ENCODE data around the gene ATP2B2.

Gene ATP2B2

GRCh38 chr3:10551821-10552630, 46.6 kb upstream of the ATP2B2 start:
- H3K9me3 ChIP-seq, result no peaks in the 10 kb centered on the region
- no peaks in the 10 kb centered on the region for H3K36me3 ChIP-seq
- no peak for TF ChIP-seq CTCF (IDR thresholded peaks at IDR 0.05)
- no peak overlapping the region for H3K4me3 ChIP-seq (ENCODE audit: low read depth in 1 of 2, low read length in 1 of 2)
- no peak overlapping the region for H3K27ac ChIP-seq
- H3K27me3 ChIP-seq, result peaks cover 24% of the 10 kb centered on the region
- no peaks in the 10 kb centered on the region for H3K4me1 ChIP-seq (ENCODE audit: control insufficient read depth in 1 of 2, insufficient read depth in 1 of 2, low read depth in 1 of 2, low read length in 1 of 2)

- Histone ChIP-seq H3K4me3 (ENCODE audit: low read depth in 1 of 2, low read length in 1 of 2) (no peak overlapping the region), H3K36me3 (no peaks in the 10 kb centered on the region), H3K9me3 (no peaks in the 10 kb centered on the region), H3K27ac (no peak overlapping the region), H3K4me1 (ENCODE audit: control insufficient read depth in 1 of 2, insufficient read depth in 1 of 2, low read depth in 1 of 2, low read length in 1 of 2) (no peaks in the 10 kb centered on the region), H3K27me3 (peaks cover 24% of the 10 kb centered on the region)
- TF ChIP-seq CTCF (IDR thresholded peaks at IDR 0.05), result no peak
Measured at GRCh38 chr3:10551139-10551538, 45.8 kb upstream of the ATP2B2 start.

GRCh38 chr3:10550705-10551104, 45.3 kb upstream of the ATP2B2 start:
- Histone ChIP-seq H3K4me3 (ENCODE audit: low read depth in 1 of 2, low read length in 1 of 2) (no peak overlapping the region), H3K27me3 (peaks cover 24% of the 10 kb centered on the region), H3K9me3 (no peaks in the 10 kb centered on the region), H3K4me1 (ENCODE audit: control insufficient read depth in 1 of 2, insufficient read depth in 1 of 2, low read depth in 1 of 2, low read length in 1 of 2) (no peaks in the 10 kb centered on the region), H3K27ac (no peak overlapping the region), H3K36me3 (no peaks in the 10 kb centered on the region)
- no peak for TF ChIP-seq CTCF (IDR thresholded peaks at IDR 0.05)

- Histone ChIP-seq H3K9me3 (no peaks in the 10 kb centered on the region), H3K27ac (no peak overlapping the region), H3K27me3 (peaks cover 24% of the 10 kb centered on the region), H3K4me3 (ENCODE audit: low read depth in 1 of 2, low read length in 1 of 2) (no peak overlapping the region), H3K36me3 (no peaks in the 10 kb centered on the region), H3K4me1 (ENCODE audit: control insufficient read depth in 1 of 2, insufficient read depth in 1 of 2, low read depth in 1 of 2, low read length in 1 of 2) (no peaks in the 10 kb centered on the region)
- TF ChIP-seq CTCF (IDR thresholded peaks at IDR 0.05), result no peak
Measured at GRCh38 chr3:10549617-10550230, 44.3 kb upstream of the ATP2B2 start.

GRCh38 chr3:10548992-10549391, 43.6 kb upstream of the ATP2B2 start:
- H3K36me3 ChIP-seq, result no peaks in the 10 kb centered on the region
- no peak for TF ChIP-seq CTCF (IDR thresholded peaks at IDR 0.05)
- no peaks in the 10 kb centered on the region for H3K9me3 ChIP-seq
- H3K4me3 ChIP-seq (ENCODE audit: low read depth in 1 of 2, low read length in 1 of 2), result no peak overlapping the region
- H3K27me3 ChIP-seq, result peaks cover 24% of the 10 kb centered on the region
- H3K4me1 ChIP-seq (ENCODE audit: control insufficient read depth in 1 of 2, insufficient read depth in 1 of 2, low read depth in 1 of 2, low read length in 1 of 2), result no peaks in the 10 kb centered on the region
- H3K27ac ChIP-seq, result no peak overlapping the region
